IMR-90 (cell line): ENCODE results near the gene HRC. TPM values are rescaled to one million over a fixed set of nuclear protein-coding genes. Genes with fewer than 3 reads are reported as not detected.

Experiments
- ATAC-seq: fragments of 200-7000 bp; cut with Tn5 transposase; 2 replicates; pipeline ENCODE4 v1.9.1; 2020; ENCODE audit warnings: low read depth, mild to moderate bottlenecking, moderate library complexity
- BruUV-seq: library from RNA; stranded (reverse); fragments of 400-500 nt; replicated peaks from 2 replicates; lab custom pipeline; 2021; lab: Mats Ljungman, UMichigan
- CTCF ChIA-PET: fragments of 300-600 bp; formaldehyde crosslinking; extraction: SDS; loops from one replicate; lab custom pipeline; 2021; ENCODE audit warnings: antibody characterized with exemption; lab: Yijun Ruan, JAX
- POLR2A ChIA-PET: fragments of 300-600 bp; sonication (Branson Sonifier 250); formaldehyde crosslinking; loops from one replicate; lab custom pipeline; 2022; ENCODE audit warnings: antibody characterized with exemption; ENCODE audit not compliant: unreplicated experiment; lab: Charles Lee
- DNase-seq: peaks from one replicate; pipeline ENCODE4 v3.0.0; 2013
- H2AFZ ChIP-seq: replicated peaks from 2 replicates; pipeline ENCODE3; 2013; ENCODE audit warnings: low read length, mild to moderate bottlenecking; ENCODE audit not compliant: poor library complexity
- H2AK5ac ChIP-seq: 2 replicates; pipeline ENCODE4 v1.6.1; 2013; ENCODE audit warnings: low read depth, low read length, inconsistent platforms
- H2AK9ac ChIP-seq: replicated peaks from 2 replicates; pipeline ENCODE3; 2013; ENCODE audit warnings: mild to moderate bottlenecking, low read depth, low read length, moderate library complexity; ENCODE audit not compliant: poor library complexity
- H2BK120ac ChIP-seq: 2 replicates; pipeline ENCODE4 v1.6.1; 2013; ENCODE audit warnings: low read depth, low read length, inconsistent platforms
- H2BK15ac ChIP-seq: 3 replicates; pipeline ENCODE4 v1.6.1; 2013; ENCODE audit warnings: low read depth, low read length, inconsistent platforms
- H2BK20ac ChIP-seq: 2 replicates; pipeline ENCODE4 v1.6.1; 2013; ENCODE audit warnings: low read depth, mild to moderate bottlenecking, inconsistent platforms, low read length, moderate library complexity
- H2BK5ac ChIP-seq: 2 replicates; pipeline ENCODE4 v1.6.1; 2013; ENCODE audit warnings: mild to moderate bottlenecking, low read depth, low read length, inconsistent platforms; ENCODE audit not compliant: poor library complexity, severe bottlenecking
- H3K14ac ChIP-seq: replicated peaks from 2 replicates; pipeline ENCODE4 v1.6.1; 2013; ENCODE audit warnings: low read depth, low read length, inconsistent platforms
- H3K18ac ChIP-seq: 2 replicates; pipeline ENCODE4 v1.6.1; 2013; ENCODE audit warnings: low read depth, low read length, control low read depth
- H3K23ac ChIP-seq: 2 replicates; pipeline ENCODE4 v1.6.1; 2013; ENCODE audit warnings: low read depth, low read length, inconsistent platforms
- H3K27ac ChIP-seq: 2 replicates; pipeline ENCODE4 v1.5.1; 2013; ENCODE audit warnings: mild to moderate bottlenecking, control low read depth, low read length; ENCODE audit not compliant: insufficient read depth
- H3K27me3 ChIP-seq: 2 replicates; pipeline ENCODE4 v1.6.1; 2013; ENCODE audit warnings: low read length; ENCODE audit not compliant: control insufficient read depth, insufficient read depth
- H3K36me3 ChIP-seq: 2 replicates; pipeline ENCODE4 v1.6.1; 2013; ENCODE audit warnings: low read length, mixed read lengths; ENCODE audit not compliant: control insufficient read depth, insufficient read depth
- H3K4ac ChIP-seq: 2 replicates; pipeline ENCODE4 v1.6.1; 2013; ENCODE audit warnings: low read depth, low read length, inconsistent platforms
- H3K4me1 ChIP-seq: 2 replicates; pipeline ENCODE4 v1.6.1; 2013; ENCODE audit warnings: low read length, mixed read lengths; ENCODE audit not compliant: control insufficient read depth, insufficient read depth
- H3K4me2 ChIP-seq: 2 replicates; pipeline ENCODE4 v1.6.1; 2013; ENCODE audit warnings: low read depth, mild to moderate bottlenecking, control low read depth, low read length, moderate library complexity
- H3K4me3 ChIP-seq: 2 replicates; pipeline ENCODE4 v1.5.1; 2013; ENCODE audit warnings: low read depth, mild to moderate bottlenecking, control low read depth, low read length, moderate library complexity; ENCODE audit not compliant: insufficient read depth
- H3K56ac ChIP-seq: 2 replicates; pipeline ENCODE4 v1.6.1; 2013; ENCODE audit warnings: low read length, inconsistent platforms; ENCODE audit not compliant: insufficient read depth; ENCODE audit errors: extremely low read depth
- H3K79me1 ChIP-seq, 2 experiments: 2 replicates each; pipeline ENCODE4 v1.6.1; 2013; ENCODE audit warnings: low read length in 2 of 2, inconsistent platforms in 1 of 2, low read depth in 1 of 2
- H3K9ac ChIP-seq: 2 replicates; pipeline ENCODE4 v1.6.1; 2013; ENCODE audit warnings: low read depth, low read length, control low read depth
- H3K9me1 ChIP-seq: 2 replicates; pipeline ENCODE4 v1.6.1; 2013; ENCODE audit warnings: low read length, inconsistent platforms; ENCODE audit not compliant: insufficient read depth
- H3K9me3 ChIP-seq: 2 replicates; pipeline ENCODE4 v1.6.1; 2013; ENCODE audit warnings: low read length; ENCODE audit not compliant: control insufficient read depth, insufficient read depth
- H4K20me1 ChIP-seq: 2 replicates; pipeline ENCODE4 v1.6.1; 2013; ENCODE audit warnings: low read length, inconsistent platforms; ENCODE audit not compliant: insufficient read depth
- H4K5ac ChIP-seq: 2 replicates; pipeline ENCODE4 v1.6.1; 2013; ENCODE audit warnings: mild to moderate bottlenecking, low read depth, low read length, control low read depth
- H4K8ac ChIP-seq, 2 experiments: 2 replicates each; pipeline ENCODE4 v1.6.1; 2013; ENCODE audit warnings: low read depth in 2 of 2, low read length in 2 of 2, control low read depth in 1 of 2, inconsistent platforms in 1 of 2
- H4K91ac ChIP-seq: 2 replicates; pipeline ENCODE4 v1.6.1; 2013; ENCODE audit warnings: low read depth, low read length, inconsistent platforms; ENCODE audit not compliant: insufficient read depth
- ELK1 ChIP-seq: fragments of 150-350 bp; IDR thresholded peaks from 2 replicates; pipeline ENCODE4 v1.6.1; 2016; ENCODE audit warnings: low read depth, mild to moderate bottlenecking, low read length, moderate library complexity, borderline replicate concordance
- FOS ChIP-seq: fragments of 150-350 bp; IDR thresholded peaks from 2 replicates; pipeline ENCODE4 v1.6.1; 2016; ENCODE audit warnings: low read depth, low read length
- MAFK ChIP-seq: IDR thresholded peaks from 2 replicates; pipeline ENCODE4 v1.6.1; 2012; ENCODE audit warnings: low read depth, low read length, improper control_type of control experiment
- MAZ ChIP-seq: IDR thresholded peaks from 2 replicates; pipeline ENCODE4 v1.6.1; 2012; ENCODE audit warnings: low read depth, mild to moderate bottlenecking, low read length, improper control_type of control experiment, moderate library complexity, borderline replicate concordance
- RAD21 ChIP-seq: IDR thresholded peaks from 2 replicates; pipeline ENCODE4 v1.6.1; 2012; ENCODE audit warnings: low read length, improper control_type of control experiment
- RCOR1 ChIP-seq: IDR thresholded peaks from 2 replicates; pipeline ENCODE4 v1.6.1; 2012; ENCODE audit warnings: mild to moderate bottlenecking, low read length, improper control_type of control experiment; ENCODE audit not compliant: insufficient replicate concordance
- WGBS, 2 experiments: methylation state at CpG; one replicate each; pipeline versions ENCODE4 v1.1.5 to v1.1.7; 2013; ENCODE audit warnings: missing lambda C conversion rate in 2 of 2; ENCODE audit not compliant: insufficient read length in 1 of 2; ENCODE audit errors: extremely low coverage in 2 of 2; 5-methylcytosine and 5-hydroxymethylcytosine counted together
- dilution Hi-C: fragments of 300-500 bp; cut with HindIII; formaldehyde crosslinking; loops from one replicate; pipeline ENCODE4 v1.14.3; 2018; ENCODE audit warnings: low sequenced_read_pairs; ENCODE audit not compliant: unreplicated experiment
- in situ Hi-C: fragments of 300-500 bp; cut with MboI; formaldehyde crosslinking; loops from 3 replicates; pipeline ENCODE4 v1.14.3; 2019; ENCODE audit warnings: low sequenced_read_pairs, inconsistent platforms, mixed read lengths
- intact Hi-C: fragments of 100-400 bp; cut with micrococcal nuclease; formaldehyde crosslinking; loops from 2 replicates; pipeline ENCODE4 v1.10.0; 2022
- polyA plus RNA-seq, 3 experiments: library from polyadenylated mRNA; depleted of rRNA; stranded (reverse); fragments of >200 nt; gene quantifications; 2 replicates each; pipeline ENCODE4 v1.2.3, GENCODE V29; 2012; ENCODE audit warnings: low replicate concordance in 1 of 3
- total RNA-seq: library from RNA; depleted of rRNA; stranded (reverse); fragments of >200 nt; gene quantifications from 2 replicates; pipeline ENCODE4 v1.2.3, GENCODE V29; 2012

HRC gene
- total and polyA plus RNA-seq, 2 of the 4 experiments (the other 2 are of a cell fraction), result 0.03 TPM; not detected in 1

GRCh38 chr19:49186108-49186507 is 30.9 kb upstream of the HRC start:
- dilution Hi-C loops (no loop called here), in situ Hi-C loops (no loop called here), intact Hi-C loops (no loop called here)
- H3K56ac ChIP-seq, result no peak overlapping the region
- H3K27me3 ChIP-seq, result no peaks in the 10 kb centered on the region
- H3K23ac ChIP-seq, result no peak overlapping the region
- no peak overlapping the region for H4K91ac ChIP-seq
- H2AK9ac ChIP-seq, result no peak overlapping the region
- H3K9ac ChIP-seq, result no peak overlapping the region
- POLR2A ChIA-PET, result no interaction called here
- no peaks in the 10 kb centered on the region for H4K20me1 ChIP-seq
- DNase-seq, result no peak
- H2BK120ac ChIP-seq, result no peak overlapping the region
- H3K4me3 ChIP-seq, result no peak overlapping the region
- WGBS, 2 experiments, result 100% methylated on average over 1 of the region's 5 CpGs; no CpG with 5 or more reads in 1 of the 2 experiments
- no TSS peak for BruUV-seq
- H3K18ac ChIP-seq, result no peak overlapping the region
- no peak overlapping the region for H2BK15ac ChIP-seq
- H3K4me2 ChIP-seq, result no peak overlapping the region
- H2AK5ac ChIP-seq, result no peak overlapping the region
- no peak overlapping the region for H3K14ac ChIP-seq
- CTCF ChIA-PET, result interaction anchor here (1.9 kb wide), 1 partner anchor 13 kb away, joined by 7 read pairs; no protein-coding TSS in a partner anchor
- peaks cover 44% of the 10 kb centered on the region for H3K36me3 ChIP-seq
- no peak overlapping the region for H3K4ac ChIP-seq
- ATAC-seq, result no peak
- H4K5ac ChIP-seq, result no peak overlapping the region
- H3K9me3 ChIP-seq, result no peaks in the 10 kb centered on the region
- no peak overlapping the region for H2AFZ ChIP-seq
- no peak overlapping the region for H2BK20ac ChIP-seq
- no peaks in the 10 kb centered on the region for H3K79me1 ChIP-seq
- TF ChIP-seq RCOR1 (no peak), MAZ (no peak), ELK1 (no peak), MAFK (no peak), FOS (no peak), RAD21 (no peak)
- H4K8ac ChIP-seq, result no peak overlapping the region
- 0 out of 2 replicates have a peak, but pooled peaks cover 2% of the 10 kb centered on the region for H3K9me1 ChIP-seq
- H2BK5ac ChIP-seq, result no peak overlapping the region
- no peaks in the 10 kb centered on the region for H3K4me1 ChIP-seq
- H3K27ac ChIP-seq, result no peak overlapping the region
